Brain microvascular endothelial cell (primary cell): ENCODE data around the gene FOXP4.

Source experiments
- DNase-seq: peaks from one replicate; pipeline ENCODE4 v3.0.0-alpha.2; 2020
- H3K27ac ChIP-seq: fragments of 250-450 bp; sonication (Bioruptor Pico); 2 replicates; pipeline ENCODE4 v1.5.1; 2020; ENCODE audit warnings: mild to moderate bottlenecking, moderate library complexity
- H3K27me3 ChIP-seq: fragments of 250-450 bp; sonication (Bioruptor Pico); replicated peaks from 2 replicates; pipeline ENCODE4 v1.5.1; 2020; ENCODE audit warnings: mild to moderate bottlenecking
- H3K36me3 ChIP-seq: fragments of 250-450 bp; sonication (Bioruptor Pico); replicated peaks from 2 replicates; pipeline ENCODE4 v1.5.1; 2020; ENCODE audit warnings: mild to moderate bottlenecking
- H3K4me3 ChIP-seq: 2 replicates; pipeline ENCODE4 v1.5.1; 2011; ENCODE audit warnings: low read depth, mild to moderate bottlenecking, control low read depth, low read length, moderate library complexity
- in situ Hi-C: cut with HindIII; loops from 2 replicates; pipeline ENCODE4 v1.10.0; 2017; ENCODE audit warnings: low sequenced_read_pairs, low pct_ligation_motif_present
- TF ChIP-seq, protein P1 (sequence below): IDR thresholded peaks from 2 replicates; pipeline ENCODE4 v1.5.1; 2011; ENCODE audit warnings: low read depth, mild to moderate bottlenecking, moderate library complexity, low read length, control low read depth, inconsistent platforms; ENCODE audit errors: missing control alignments

The FOXP4 gene

DNA sequence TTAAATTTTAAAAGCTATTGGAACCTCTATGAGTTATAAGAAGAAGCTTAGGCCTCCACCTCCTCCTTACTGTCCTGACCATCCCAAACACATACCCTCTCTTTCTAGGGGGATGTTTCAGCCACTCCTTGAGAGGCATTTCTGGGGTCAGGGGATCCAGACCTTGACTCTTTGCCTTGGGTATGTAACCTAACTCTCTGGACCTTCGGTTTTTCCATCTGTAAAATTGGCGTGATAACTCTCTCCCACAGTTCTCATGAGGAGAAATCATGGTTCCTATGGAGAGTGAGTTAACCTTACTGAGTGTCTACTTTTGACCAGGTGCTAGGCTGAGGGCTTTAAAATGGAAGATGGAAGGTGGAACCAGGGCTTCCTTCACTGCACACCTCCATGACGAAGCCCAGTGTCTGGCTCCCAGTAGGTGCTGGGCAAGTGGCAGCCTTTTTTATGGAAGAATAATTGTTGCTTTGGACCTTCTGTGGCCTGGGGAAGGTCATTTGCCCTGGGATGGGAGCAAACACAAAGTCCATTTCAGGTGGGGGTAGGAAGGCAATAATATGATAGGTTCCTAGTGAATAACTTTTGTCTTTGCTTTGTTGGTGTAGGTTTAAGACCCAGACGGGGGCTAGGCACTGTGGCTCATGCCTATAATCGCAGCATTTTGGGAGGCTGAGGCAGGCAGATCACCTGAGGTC is 18.4 kb downstream of the FOXP4 start:
- no peaks in the 10 kb centered on the region for H3K27me3 ChIP-seq
- DNase-seq, result no peak
- H3K36me3 ChIP-seq, result peaks cover 7% of the 10 kb centered on the region
- no peak overlapping the region for H3K27ac ChIP-seq
- in situ Hi-C loops, result no loop called here
- TF ChIP-seq, protein P1, sequence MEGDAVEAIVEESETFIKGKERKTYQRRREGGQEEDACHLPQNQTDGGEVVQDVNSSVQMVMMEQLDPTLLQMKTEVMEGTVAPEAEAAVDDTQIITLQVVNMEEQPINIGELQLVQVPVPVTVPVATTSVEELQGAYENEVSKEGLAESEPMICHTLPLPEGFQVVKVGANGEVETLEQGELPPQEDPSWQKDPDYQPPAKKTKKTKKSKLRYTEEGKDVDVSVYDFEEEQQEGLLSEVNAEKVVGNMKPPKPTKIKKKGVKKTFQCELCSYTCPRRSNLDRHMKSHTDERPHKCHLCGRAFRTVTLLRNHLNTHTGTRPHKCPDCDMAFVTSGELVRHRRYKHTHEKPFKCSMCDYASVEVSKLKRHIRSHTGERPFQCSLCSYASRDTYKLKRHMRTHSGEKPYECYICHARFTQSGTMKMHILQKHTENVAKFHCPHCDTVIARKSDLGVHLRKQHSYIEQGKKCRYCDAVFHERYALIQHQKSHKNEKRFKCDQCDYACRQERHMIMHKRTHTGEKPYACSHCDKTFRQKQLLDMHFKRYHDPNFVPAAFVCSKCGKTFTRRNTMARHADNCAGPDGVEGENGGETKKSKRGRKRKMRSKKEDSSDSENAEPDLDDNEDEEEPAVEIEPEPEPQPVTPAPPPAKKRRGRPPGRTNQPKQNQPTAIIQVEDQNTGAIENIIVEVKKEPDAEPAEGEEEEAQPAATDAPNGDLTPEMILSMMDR, result no peak
- H3K4me3 ChIP-seq, result no peak overlapping the region

DNA sequence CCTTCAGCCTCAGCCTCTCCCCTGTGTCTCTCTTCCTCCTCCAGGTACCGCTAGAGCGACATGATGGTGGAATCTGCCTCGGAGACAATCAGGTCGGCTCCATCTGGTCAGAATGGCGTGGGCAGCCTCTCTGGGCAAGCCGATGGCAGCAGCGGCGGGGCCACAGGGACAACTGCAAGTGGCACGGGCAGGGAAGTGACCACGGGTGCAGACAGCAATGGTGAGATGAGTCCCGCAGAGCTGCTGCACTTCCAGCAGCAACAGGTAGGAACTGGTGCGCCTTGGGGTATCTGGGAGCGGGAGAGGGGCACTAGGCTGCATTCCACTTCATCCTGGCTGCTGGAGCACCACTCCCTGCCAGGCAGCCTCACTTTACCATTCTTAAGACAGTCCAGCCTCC is 19.5 kb downstream of the FOXP4 start:
- H3K4me3 ChIP-seq, result no peak overlapping the region
- no peaks in the 10 kb centered on the region for H3K27me3 ChIP-seq
- H3K27ac ChIP-seq, result no peak overlapping the region
- TF ChIP-seq, protein P1, result no peak
- DNase-seq, result no peak
- in situ Hi-C loops, result no loop called here
- peaks cover 7% of the 10 kb centered on the region for H3K36me3 ChIP-seq

DNA sequence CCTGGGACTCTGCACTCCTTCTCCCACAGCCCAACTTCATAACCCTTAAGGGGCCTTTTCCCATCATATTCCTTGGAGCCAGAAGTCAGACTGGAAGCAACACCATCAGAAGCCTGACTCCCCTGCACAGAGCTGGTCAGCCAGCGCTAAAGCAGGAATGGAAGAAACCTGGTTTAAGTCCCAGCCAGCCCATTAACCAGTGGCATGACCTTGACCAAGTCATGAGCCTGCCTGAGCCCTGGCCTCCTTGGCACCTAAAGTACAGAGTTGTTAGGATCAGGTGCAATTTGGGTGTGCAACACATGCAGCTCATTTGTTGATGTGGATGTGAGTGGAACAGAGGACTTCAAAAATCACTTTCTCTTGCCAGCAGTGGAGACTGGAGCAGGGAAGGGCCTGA is 20.8 kb downstream of the FOXP4 start:
- DNase-seq, result no peak
- in situ Hi-C loops, result no loop called here
- H3K4me3 ChIP-seq, result no peak overlapping the region
- TF ChIP-seq, protein P1, result no peak
- H3K36me3 ChIP-seq, result peaks cover 7% of the 10 kb centered on the region
- H3K27me3 ChIP-seq, result no peaks in the 10 kb centered on the region
- no peak overlapping the region for H3K27ac ChIP-seq

DNA sequence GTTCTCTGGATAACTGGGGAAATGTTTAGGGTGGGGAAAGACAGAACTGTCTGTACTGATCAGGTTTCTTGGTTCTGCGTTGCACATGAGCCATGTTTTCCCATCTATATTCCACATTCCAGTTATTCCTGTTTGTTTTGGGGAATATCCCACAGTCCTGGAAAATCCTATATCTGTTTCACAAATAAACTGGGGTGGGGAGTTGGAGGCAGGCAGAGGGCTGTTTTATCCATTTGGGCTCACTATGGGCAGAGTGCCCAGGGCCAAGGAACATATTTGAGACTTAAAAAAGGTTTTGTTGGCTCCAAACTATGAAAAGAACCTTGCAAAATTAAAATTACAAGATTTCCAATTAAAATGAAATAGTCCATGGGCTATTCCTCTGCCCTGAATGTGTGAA is 21.5 kb downstream of the FOXP4 start:
- DNase-seq, result no peak
- peaks cover 7% of the 10 kb centered on the region for H3K36me3 ChIP-seq
- TF ChIP-seq, protein P1, result no peak

DNA sequence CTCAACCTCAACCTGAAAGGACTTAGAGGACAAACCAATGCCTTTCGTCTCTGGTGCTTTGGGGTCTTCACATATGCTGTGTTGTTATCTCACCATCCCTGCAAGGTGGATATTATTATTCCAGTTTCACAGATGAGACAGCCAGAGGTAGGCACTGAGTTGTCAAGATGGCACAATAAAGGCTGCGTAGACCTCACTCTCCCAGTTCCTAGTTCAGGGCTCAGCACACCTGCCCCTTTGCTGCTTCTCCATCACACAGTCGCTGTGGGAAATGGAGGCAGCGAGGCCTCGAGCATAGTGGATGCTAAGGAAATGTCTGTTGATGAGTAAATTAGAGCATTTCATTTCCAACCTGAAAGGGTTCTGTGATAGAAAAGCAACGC is 22.0 kb downstream of the FOXP4 start:
- Histone ChIP-seq H3K27me3 (no peaks in the 10 kb centered on the region), H3K4me3 (no peak overlapping the region), H3K27ac (no peak overlapping the region), H3K36me3 (peaks cover 7% of the 10 kb centered on the region)
- no peak for DNase-seq
- in situ Hi-C loops, result no loop called here
- TF ChIP-seq, protein P1, result no peak

More for the DNA sequence above, 21.5 kb downstream of the FOXP4 start:
- Histone ChIP-seq H3K27me3 (no peaks in the 10 kb centered on the region), H3K27ac (no peak overlapping the region), H3K4me3 (no peak overlapping the region)
- in situ Hi-C loops, result no loop called here
